Measurements from ENCODE around the gene CD248. TPM values are rescaled to one million over a fixed set of nuclear protein-coding genes. Genes with fewer than 3 reads are reported as not detected.
A peak's percentile ranks its signal among the peaks of the same experiment; 100 is the strongest.

CD248 gene
- polyA plus RNA-seq (2013, experiment 1 of 4) = 3.7 TPM
- 4.4 TPM for polyA plus RNA-seq (2013, experiment 2 of 4)
- 5.5 TPM for polyA plus RNA-seq (2013, experiment 3 of 4)
- polyA plus RNA-seq (2013, experiment 4 of 4) = 6.2 TPM

- H3K27ac ChIP-seq (ENCODE audit: insufficient read depth, low read depth, low read length, poor library complexity, severe bottlenecking) = peak within 1 kb of the TSS; percentile 36
- WGBS, 2 experiments = 22 to 24% methylated on average over 29 of the region's 29 CpGs
- H3K36me3 ChIP-seq (ENCODE audit: control insufficient read depth, insufficient read depth, low read length) = no peaks in the 10 kb centered on the region
- peaks cover 34% of the 10 kb centered on the region for H3K4me1 ChIP-seq (ENCODE audit: control insufficient read depth, insufficient read depth, low read length)
- no peak within 1 kb of the TSS for H3K4me3 ChIP-seq (ENCODE audit: insufficient read depth, low read depth, low read length)
- H3K9me3 ChIP-seq (ENCODE audit: control insufficient read depth, low read length) = no peaks in the 10 kb centered on the region
- peaks cover 11% of the 10 kb centered on the region for H3K27me3 ChIP-seq (ENCODE audit: control insufficient read depth, insufficient read depth, low read length, poor library complexity, severe bottlenecking)
Measured at GRCh38 chr11:66316849-66317251, at the start of gene CD248. Gene CD248, minus strand, starts transcription at chr11:66317044. Its CDS starts 17 bp downstream, at chr11:66317027.

GRCh38 chr11:66365711-66366619 lies 49.1 kb upstream of the CD248 start:
- Histone ChIP-seq H3K4me3 (ENCODE audit: insufficient read depth, low read depth, low read length) (no peak overlapping the region), H3K9me3 (ENCODE audit: control insufficient read depth, low read length) (no peaks in the 10 kb centered on the region), H3K36me3 (ENCODE audit: control insufficient read depth, insufficient read depth, low read length) (peaks cover 11% of the 10 kb centered on the region), H3K27ac (ENCODE audit: insufficient read depth, low read depth, low read length, poor library complexity, severe bottlenecking) (no peak overlapping the region), H3K4me1 (ENCODE audit: control insufficient read depth, insufficient read depth, low read length) (no peaks in the 10 kb centered on the region), H3K27me3 (ENCODE audit: control insufficient read depth, insufficient read depth, low read length, poor library complexity, severe bottlenecking) (no peaks in the 10 kb centered on the region)
- WGBS, 2 experiments = 93 to 94% methylated on average over 14 of the region's 14 CpGs

- WGBS, 2 experiments = 95 to 97% methylated on average over 6 of the region's 6 CpGs
- H3K36me3 ChIP-seq (ENCODE audit: control insufficient read depth, insufficient read depth, low read length) = peaks cover 11% of the 10 kb centered on the region
- H3K9me3 ChIP-seq (ENCODE audit: control insufficient read depth, low read length) = no peaks in the 10 kb centered on the region
- no peaks in the 10 kb centered on the region for H3K4me1 ChIP-seq (ENCODE audit: control insufficient read depth, insufficient read depth, low read length)
- H3K4me3 ChIP-seq (ENCODE audit: insufficient read depth, low read depth, low read length) = no peak overlapping the region
- H3K27ac ChIP-seq (ENCODE audit: insufficient read depth, low read depth, low read length, poor library complexity, severe bottlenecking) = no peak overlapping the region
- no peaks in the 10 kb centered on the region for H3K27me3 ChIP-seq (ENCODE audit: control insufficient read depth, insufficient read depth, low read length, poor library complexity, severe bottlenecking)
Measured at GRCh38 chr11:66365166-66365565, 48.3 kb upstream of the CD248 start.

- peaks cover 11% of the 10 kb centered on the region for H3K36me3 ChIP-seq (ENCODE audit: control insufficient read depth, insufficient read depth, low read length)
- no peak overlapping the region for H3K4me3 ChIP-seq (ENCODE audit: insufficient read depth, low read depth, low read length)
- no peak overlapping the region for H3K27ac ChIP-seq (ENCODE audit: insufficient read depth, low read depth, low read length, poor library complexity, severe bottlenecking)
- H3K4me1 ChIP-seq (ENCODE audit: control insufficient read depth, insufficient read depth, low read length) = no peaks in the 10 kb centered on the region
- H3K27me3 ChIP-seq (ENCODE audit: control insufficient read depth, insufficient read depth, low read length, poor library complexity, severe bottlenecking) = no peaks in the 10 kb centered on the region
- H3K9me3 ChIP-seq (ENCODE audit: control insufficient read depth, low read length) = no peaks in the 10 kb centered on the region
- 65 to 66% methylated on average over 15 of the region's 15 CpGs for whole genome bisulfite sequencing, 2 experiments
Measured at GRCh38 chr11:66363805-66364535, 47.1 kb upstream of the CD248 start.

- no peak overlapping the region for H3K4me3 ChIP-seq (ENCODE audit: insufficient read depth, low read depth, low read length)
- WGBS, 2 experiments = 94 to 96% methylated on average over 14 of the region's 14 CpGs
- H3K36me3 ChIP-seq (ENCODE audit: control insufficient read depth, insufficient read depth, low read length) = peaks cover 4% of the 10 kb centered on the region
Measured at GRCh38 chr11:66363187-66363601, 46.4 kb upstream of the CD248 start.

GRCh38 chr11:66362481-66363147 lies 45.8 kb upstream of the CD248 start:
- peaks cover 3% of the 10 kb centered on the region for H3K36me3 ChIP-seq (ENCODE audit: control insufficient read depth, insufficient read depth, low read length)
- H3K27me3 ChIP-seq (ENCODE audit: control insufficient read depth, insufficient read depth, low read length, poor library complexity, severe bottlenecking) = no peaks in the 10 kb centered on the region
- no peaks in the 10 kb centered on the region for H3K9me3 ChIP-seq (ENCODE audit: control insufficient read depth, low read length)
- no peak overlapping the region for H3K27ac ChIP-seq (ENCODE audit: insufficient read depth, low read depth, low read length, poor library complexity, severe bottlenecking)
- H3K4me1 ChIP-seq (ENCODE audit: control insufficient read depth, insufficient read depth, low read length) = no peaks in the 10 kb centered on the region
- 85% methylated on average over 9 of the region's 9 CpGs for WGBS, 2 experiments
- H3K4me3 ChIP-seq (ENCODE audit: insufficient read depth, low read depth, low read length) = no peak overlapping the region

More at GRCh38 chr11:66363187-66363601, 46.4 kb upstream of the CD248 start:
- no peaks in the 10 kb centered on the region for H3K9me3 ChIP-seq (ENCODE audit: control insufficient read depth, low read length)
- H3K27ac ChIP-seq (ENCODE audit: insufficient read depth, low read depth, low read length, poor library complexity, severe bottlenecking) = no peak overlapping the region
- no peaks in the 10 kb centered on the region for H3K4me1 ChIP-seq (ENCODE audit: control insufficient read depth, insufficient read depth, low read length)
- no peaks in the 10 kb centered on the region for H3K27me3 ChIP-seq (ENCODE audit: control insufficient read depth, insufficient read depth, low read length, poor library complexity, severe bottlenecking)

- Histone ChIP-seq H3K9me3 (ENCODE audit: control insufficient read depth, low read length) (no peaks in the 10 kb centered on the region), H3K4me3 (ENCODE audit: insufficient read depth, low read depth, low read length) (no peak overlapping the region), H3K27ac (ENCODE audit: insufficient read depth, low read depth, low read length, poor library complexity, severe bottlenecking) (no peak overlapping the region), H3K4me1 (ENCODE audit: control insufficient read depth, insufficient read depth, low read length) (no peaks in the 10 kb centered on the region), H3K27me3 (ENCODE audit: control insufficient read depth, insufficient read depth, low read length, poor library complexity, severe bottlenecking) (no peaks in the 10 kb centered on the region), H3K36me3 (ENCODE audit: control insufficient read depth, insufficient read depth, low read length) (no peaks in the 10 kb centered on the region)
- 91 to 92% methylated on average over 6 of the region's 6 CpGs for WGBS, 2 experiments
Measured at GRCh38 chr11:66361502-66361941, 44.7 kb upstream of the CD248 start.

GRCh38 chr11:66360406-66361073 lies 43.7 kb upstream of the CD248 start:
- no peak overlapping the region for H3K4me3 ChIP-seq (ENCODE audit: insufficient read depth, low read depth, low read length)
- H3K36me3 ChIP-seq (ENCODE audit: control insufficient read depth, insufficient read depth, low read length) = no peaks in the 10 kb centered on the region
- no peak overlapping the region for H3K27ac ChIP-seq (ENCODE audit: insufficient read depth, low read depth, low read length, poor library complexity, severe bottlenecking)
- 93% methylated on average over 15 of the region's 15 CpGs for WGBS, 2 experiments
- no peaks in the 10 kb centered on the region for H3K4me1 ChIP-seq (ENCODE audit: control insufficient read depth, insufficient read depth, low read length)
- H3K9me3 ChIP-seq (ENCODE audit: control insufficient read depth, low read length) = no peaks in the 10 kb centered on the region
- no peaks in the 10 kb centered on the region for H3K27me3 ChIP-seq (ENCODE audit: control insufficient read depth, insufficient read depth, low read length, poor library complexity, severe bottlenecking)

- H3K4me1 ChIP-seq (ENCODE audit: control insufficient read depth, insufficient read depth, low read length) = no peaks in the 10 kb centered on the region
- no peaks in the 10 kb centered on the region for H3K27me3 ChIP-seq (ENCODE audit: control insufficient read depth, insufficient read depth, low read length, poor library complexity, severe bottlenecking)
- H3K36me3 ChIP-seq (ENCODE audit: control insufficient read depth, insufficient read depth, low read length) = no peaks in the 10 kb centered on the region
- H3K27ac ChIP-seq (ENCODE audit: insufficient read depth, low read depth, low read length, poor library complexity, severe bottlenecking) = no peak overlapping the region
- no peak overlapping the region for H3K4me3 ChIP-seq (ENCODE audit: insufficient read depth, low read depth, low read length)
- no peaks in the 10 kb centered on the region for H3K9me3 ChIP-seq (ENCODE audit: control insufficient read depth, low read length)
- 88 to 92% methylated on average over 3 of the region's 3 CpGs for WGBS, 2 experiments
Measured at GRCh38 chr11:66359662-66360087, 42.8 kb upstream of the CD248 start.

Measured in ectodermal cell (in vitro differentiated cells).